Heart left ventricle (tissue), 16 donors: ENCODE results near the gene PLK3. TPM values are rescaled to one million over a fixed set of nuclear protein-coding genes. Genes with fewer than 3 reads are reported as not detected.

Source experiments
- ATAC-seq, 4 donors: fragments of 200-7000 bp; cut with Tn5 transposase; one replicate each; pipeline ENCODE4 v1.9.1; 2020 to 2022; ENCODE audit warnings: moderate library complexity in 4 of 4, mild to moderate bottlenecking in 3 of 4, moderate number of reproducible peaks in 1 of 4
- DNase-seq, 5 donors: peaks; one replicate each; pipeline ENCODE4 v3.0.0-alpha.2; 2020
- H3K27ac ChIP-seq, 12 donors: fragments of 200-600 bp; sonication (generic) in 4 of 12; one replicate each; pipeline versions ENCODE4 v1.5.0 to v1.8.0; 2016 to 2022; ENCODE audit warnings: mild to moderate bottlenecking in 2 of 12
- H3K27me3 ChIP-seq, 9 donors: fragments of 200-600 bp; sonication (generic) in 2 of 9; one replicate each; pipeline versions ENCODE4 v1.5.1 to v1.8.0; 2016 to 2022; ENCODE audit warnings: mild to moderate bottlenecking in 3 of 9
- H3K36me3 ChIP-seq, 9 donors: fragments of 200-600 bp; sonication (generic) in 2 of 9; one replicate each; pipeline versions ENCODE4 v1.5.0 to v1.8.0; 2018 to 2022; ENCODE audit warnings: mild to moderate bottlenecking in 2 of 9
- H3K4me1 ChIP-seq, 12 donors: fragments of 200-600 bp; sonication (generic) in 4 of 12; one replicate each; pipeline versions ENCODE4 v1.5.0 to v1.8.0; 2016 to 2022; ENCODE audit warnings: mild to moderate bottlenecking in 3 of 12
- H3K4me3 ChIP-seq, 12 donors: fragments of 200-600 bp; sonication (generic) in 4 of 12; one replicate each; pipeline versions ENCODE4 v1.5.0 to v1.8.0; 2017 to 2022; ENCODE audit warnings: mild to moderate bottlenecking in 9 of 12, moderate library complexity in 4 of 12
- H3K9me3 ChIP-seq, 12 donors: fragments of 200-600 bp; sonication (generic) in 4 of 12; one replicate each; pipeline versions ENCODE4 v1.5.0 to v1.8.0; 2016 to 2022; ENCODE audit warnings: mild to moderate bottlenecking in 1 of 12
- POLR2A ChIP-seq, 2 donors: fragments of 450-650 bp; IDR thresholded peaks; one replicate each; pipeline ENCODE4 v1.6.1; 2017; ENCODE audit warnings: antibody characterized with exemption in 2 of 2, mild to moderate bottlenecking in 2 of 2, moderate library complexity in 2 of 2
- WGBS, 4 donors: extraction: QIAGEN DNeasy Blood & Tissue Kit in 2 of 4; methylation state at CpG; one replicate each; pipeline versions ENCODE4 v1.1.5 to v1.1.7; 2013 to 2018; 5-methylcytosine and 5-hydroxymethylcytosine counted together
- intact Hi-C, 10 donors: fragments of 100-400 bp; cut with DNase I; formaldehyde crosslinking; loops; one replicate each; pipeline versions ENCODE4 v1.11.1 to v1.14.2; 2022
- polyA plus RNA-seq, 2 donors: library from polyadenylated mRNA; stranded (reverse); fragments of 200-250 nt; gene quantifications; one replicate each; pipeline ENCODE4 v1.2.3, GENCODE V29; 2013
- total RNA-seq, 9 donors: library from RNA; depleted of rRNA in 2 of 9; stranded (reverse); fragments of >200 nt in 2 of 9; fragmentation: NEBNext Ultra II Directional in 3 of 9; extraction: Animal tissue kit (Norgen Biotek cat#: 25700) in 3 of 9; gene quantifications; one replicate each; pipeline versions ENCODE4 v1.1.0 to v1.2.4, GENCODE V29; 2016 to 2023
- TF ChIP-seq, protein P1 (sequence below), 12 donors: fragments of 200-600 bp; sonication (generic) in 4 of 12; IDR thresholded peaks; one replicate each; pipeline versions ENCODE4 v1.5.0 to v1.8.0; 2018 to 2022; ENCODE audit warnings: antibody characterized with exemption in 12 of 12, mild to moderate bottlenecking in 5 of 12
- donor health status: ischemic (EF 13 %, LVEDD 7.1; RV severe dilation, severe dysfunction).
- donor health status: healthy with polysubstance abuse.
- donor health status: DM: no; HTN: yes; CAD: no.
- donor health status: DM: no; HTN: no; CAD: no.
- donor health status: ischemic (EF 25% LVEDD 6.9; RV normal size, moderate dysfunction).
- donor health status: ischemic (EF 25% LVEDD 5.7; RV mildly dilated, moderate dysfunction).
- donor health status: healthy.
- donor health status: DM: yes; HTN: yes; CAD: no.
- donor health status: ischemic (EF 35%, LVEDD 5.7; RV mildly dilated, moderate dysfunction).
- donor health status: nonischemic (EF 11% LVEDD 7.7; RV severe dilation, severe dysfunction).
- donor health status: DM: yes; HTN: yes; CAD: no.
- donor health status: PGD.
- donor health status: ischemic (EF 29% LVEDD 5.4; RV normal size, mild dysfunction).
- donor health status: nonischemic (EF 23%, LVEDD 6.1; RV moderate dilation, normal function).

The PLK3 gene
- total and polyA plus RNA-seq, 11 donors, result 4.5 to 17.9 (median 6.6) TPM

DNA sequence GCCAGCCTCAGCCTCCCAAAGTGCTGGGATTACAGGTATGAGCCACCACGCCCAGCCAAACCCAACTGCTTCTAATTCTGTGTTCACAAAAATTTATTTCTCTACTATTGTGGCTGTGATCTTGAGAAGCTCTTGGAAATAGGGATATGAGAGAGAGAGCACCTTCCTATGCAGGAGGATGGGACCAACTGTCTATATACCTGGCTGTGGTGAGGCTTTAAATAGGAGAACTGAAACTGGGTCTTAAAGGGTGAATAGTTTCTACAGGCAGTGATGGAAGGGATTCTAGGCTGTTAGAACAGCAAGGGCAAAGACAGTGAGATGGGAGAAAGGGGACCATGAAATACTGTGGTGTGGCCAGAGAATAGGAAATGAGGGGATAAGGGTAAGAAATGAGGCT, 51.1 kb downstream of the PLK3 start:
- intact Hi-C loops, result no loop called here
- TF ChIP-seq, protein P1, sequence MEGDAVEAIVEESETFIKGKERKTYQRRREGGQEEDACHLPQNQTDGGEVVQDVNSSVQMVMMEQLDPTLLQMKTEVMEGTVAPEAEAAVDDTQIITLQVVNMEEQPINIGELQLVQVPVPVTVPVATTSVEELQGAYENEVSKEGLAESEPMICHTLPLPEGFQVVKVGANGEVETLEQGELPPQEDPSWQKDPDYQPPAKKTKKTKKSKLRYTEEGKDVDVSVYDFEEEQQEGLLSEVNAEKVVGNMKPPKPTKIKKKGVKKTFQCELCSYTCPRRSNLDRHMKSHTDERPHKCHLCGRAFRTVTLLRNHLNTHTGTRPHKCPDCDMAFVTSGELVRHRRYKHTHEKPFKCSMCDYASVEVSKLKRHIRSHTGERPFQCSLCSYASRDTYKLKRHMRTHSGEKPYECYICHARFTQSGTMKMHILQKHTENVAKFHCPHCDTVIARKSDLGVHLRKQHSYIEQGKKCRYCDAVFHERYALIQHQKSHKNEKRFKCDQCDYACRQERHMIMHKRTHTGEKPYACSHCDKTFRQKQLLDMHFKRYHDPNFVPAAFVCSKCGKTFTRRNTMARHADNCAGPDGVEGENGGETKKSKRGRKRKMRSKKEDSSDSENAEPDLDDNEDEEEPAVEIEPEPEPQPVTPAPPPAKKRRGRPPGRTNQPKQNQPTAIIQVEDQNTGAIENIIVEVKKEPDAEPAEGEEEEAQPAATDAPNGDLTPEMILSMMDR (IDR thresholded peaks at IDR 0.05), result no peak
- TF ChIP-seq POLR2A (IDR thresholded peaks at IDR 0.05), result no peak
- H3K27ac ChIP-seq, result no peak overlapping the region
- ATAC-seq, result no peak
- H3K27me3 ChIP-seq, result no peaks in the 10 kb centered on the region
- H3K4me3 ChIP-seq, result no peak overlapping the region
- WGBS, 4 donors, result 93 to 100% (median 98%) methylated on average over 1 of the region's 1 CpG
- no peak for DNase-seq
- H3K4me1 ChIP-seq, result peaks cover 0 to 16% (median 10%) of the 10 kb centered on the region in 12 donors
- H3K36me3 ChIP-seq, result peaks cover 0 to 31% (median 8%) of the 10 kb centered on the region in 9 donors
- H3K9me3 ChIP-seq, result no peaks in the 10 kb centered on the region

- H3K27me3 ChIP-seq, result no peaks in the 10 kb centered on the region
- WGBS, 4 donors, result 93 to 98% (median 96%) methylated on average over 6 of the region's 6 CpGs
- intact Hi-C loops, result no loop called here
- H3K36me3 ChIP-seq, result peaks cover 0 to 48% (median 18%) of the 10 kb centered on the region in 9 donors
- H3K27ac ChIP-seq, result no peak overlapping the region
- H3K9me3 ChIP-seq, result no peaks in the 10 kb centered on the region
- no peak for TF ChIP-seq POLR2A (IDR thresholded peaks at IDR 0.05)
- TF ChIP-seq, protein P1 (IDR thresholded peaks at IDR 0.05), result no peak
- no peak overlapping the region for H3K4me3 ChIP-seq
- ATAC-seq, result no peak
- DNase-seq, result no peak
- H3K4me1 ChIP-seq, result peaks cover 0 to 13% (median 7%) of the 10 kb centered on the region in 12 donors
These were observed 53.0 kb downstream of the PLK3 start for GRCh38 chr1:44853201-44853600.

- WGBS, 4 donors, result 81 to 95% (median 88%) methylated on average over 1 of the region's 1 CpG
- intact Hi-C loops, result no loop called here
- H3K4me1 ChIP-seq, result peaks cover 0 to 1% (median 0%) of the 10 kb centered on the region in 12 donors
- ATAC-seq (no peak), DNase-seq (no peak)
- H3K4me3 ChIP-seq, result no peak overlapping the region
- no peaks in the 10 kb centered on the region for H3K27me3 ChIP-seq
- no peaks in the 10 kb centered on the region for H3K9me3 ChIP-seq
- H3K27ac ChIP-seq, result no peak overlapping the region
- no peak for TF ChIP-seq POLR2A (IDR thresholded peaks at IDR 0.05)
- TF ChIP-seq, protein P1 (IDR thresholded peaks at IDR 0.05), result no peak
- peaks cover 0 to 43% (median 18%) of the 10 kb centered on the region in 9 donors for H3K36me3 ChIP-seq
These were observed 54.8 kb downstream of the PLK3 start for GRCh38 chr1:44854970-44855369.

Other genes with a start within 250 kb of the PLK3 start
- 10 to 100 TPM in 6 of 9 donors, 1 to 10 TPM in 3; 8.5 to 18.1 (median 12.5) TPM for gene TMEM53, start 125.9 kb upstream of the PLK3 start, total RNA-seq
- gene TMEM53, start 125.9 kb upstream of the PLK3 start, polyA plus RNA-seq, result 10 to 100 TPM in 1 of 2 donors, 1 to 10 TPM in 1; 8.6 to 20.0 TPM
- gene ARMH1, start 125.7 kb upstream of the PLK3 start, total RNA-seq, result 1 to 10 TPM in 2 of 9 donors, under 1 TPM in 4, not detected in 3; 0.33 to 9.9 (median 0.64) TPM
- under 1 TPM; 0.62 to 0.88 TPM for gene ARMH1, start 125.7 kb upstream of the PLK3 start, polyA plus RNA-seq
- gene RNU5D-1, start 69.2 kb upstream of the PLK3 start, total RNA-seq, result not detected
- not detected for gene RNU5D-1, start 69.2 kb upstream of the PLK3 start, polyA plus RNA-seq
- gene KIF2C, start 60.5 kb upstream of the PLK3 start, total RNA-seq, result 1 to 10 TPM in 5 of 9 donors, under 1 TPM in 4; 0.25 to 7.0 (median 1.2) TPM
- gene KIF2C, start 60.5 kb upstream of the PLK3 start, polyA plus RNA-seq, result under 1 TPM; 0.34 to 0.68 TPM
- gene RPS8, start 24.8 kb upstream of the PLK3 start, total RNA-seq, result 1,000 to 10,000 TPM in 3 of 9 donors, 100 to 1,000 TPM in 6; 576 to 1,019 (median 853) TPM
- gene RPS8, start 24.8 kb upstream of the PLK3 start, polyA plus RNA-seq, result 1,000 to 10,000 TPM; 1,199 to 1,848 TPM
- under 1 TPM in 3 of 9 donors, not detected in 6; 0.09 to 0.32 (median 0.23) TPM for gene BEST4, start 12.2 kb upstream of the PLK3 start, total RNA-seq
- under 1 TPM; 0.06 to 0.11 TPM for gene BEST4, start 12.2 kb upstream of the PLK3 start, polyA plus RNA-seq
- gene DYNLT4, start 7.0 kb downstream of the PLK3 start, total RNA-seq, result 1 to 10 TPM in 3 of 9 donors, under 1 TPM in 5, not detected in 1; 0.54 to 1.0 (median 0.82) TPM
- 1 to 10 TPM in 1 of 2 donors, under 1 TPM in 1; 0.36 to 1.7 TPM for gene DYNLT4, start 7.0 kb downstream of the PLK3 start, polyA plus RNA-seq
- 1 to 10 TPM in 8 of 9 donors, under 1 TPM in 1; 0.56 to 7.4 (median 2.8) TPM for gene BTBD19, start 8.1 kb downstream of the PLK3 start, total RNA-seq
- gene BTBD19, start 8.1 kb downstream of the PLK3 start, polyA plus RNA-seq, result 1 to 10 TPM; 2.6 to 6.2 TPM
- under 1 TPM in 8 of 9 donors, not detected in 1; 0.21 to 0.85 (median 0.41) TPM for gene PTCH2, start 42.9 kb downstream of the PLK3 start, total RNA-seq
- under 1 TPM; 0.19 to 0.27 TPM for gene PTCH2, start 42.9 kb downstream of the PLK3 start, polyA plus RNA-seq
- gene EIF2B3, start 186.2 kb downstream of the PLK3 start, total RNA-seq, result 10 to 100 TPM; 27.5 to 48.8 (median 37.7) TPM
- gene EIF2B3, start 186.2 kb downstream of the PLK3 start, polyA plus RNA-seq, result 10 to 100 TPM; 33.3 to 50.6 TPM
- 10 to 100 TPM; 17.6 to 34.3 (median 22.8) TPM for gene HECTD3, start 210.9 kb downstream of the PLK3 start, total RNA-seq
- 10 to 100 TPM; 18.9 to 30.1 TPM for gene HECTD3, start 210.9 kb downstream of the PLK3 start, polyA plus RNA-seq
- gene UROD, start 211.9 kb downstream of the PLK3 start, total RNA-seq, result 10 to 100 TPM; 58.2 to 95.8 (median 78.4) TPM
- gene UROD, start 211.9 kb downstream of the PLK3 start, polyA plus RNA-seq, result 10 to 100 TPM; 80.6 to 89.3 TPM